GM18951 (cell line): ENCODE results near the gene GOLGA3.

Experiments used
- POLR2A ChIP-seq: IDR thresholded peaks from 4 replicates; pipeline ENCODE4 v1.6.1; 2011; ENCODE audit warnings: mild to moderate bottlenecking; ENCODE audit not compliant: insufficient read length, insufficient read depth; ENCODE audit errors: extremely low read depth
- in situ Hi-C: fragments of 300-500 bp; cut with MboI; formaldehyde crosslinking; loops from one replicate; pipeline ENCODE4 v1.12.0; 2022; ENCODE audit warnings: low sequenced_read_pairs, mixed read lengths, inconsistent platforms; ENCODE audit not compliant: unreplicated experiment

The GOLGA3 gene

GRCh38 chr12:132748319-132748718 lies 80.3 kb downstream of the GOLGA3 start:
- in situ Hi-C loops = no loop called here
- TF ChIP-seq POLR2A = no peak

- TF ChIP-seq POLR2A = no peak
- in situ Hi-C loops = no loop called here
Observed at GRCh38 chr12:132747896-132748295, 80.8 kb downstream of the GOLGA3 start.

GRCh38 chr12:132747395-132747794 lies 81.3 kb downstream of the GOLGA3 start:
- no peak for TF ChIP-seq POLR2A
- in situ Hi-C loops = no loop called here

GRCh38 chr12:132746613-132747012 lies 82.1 kb downstream of the GOLGA3 start:
- in situ Hi-C loops = no loop called here
- TF ChIP-seq POLR2A = no peak

GRCh38 chr12:132743831-132744230 lies 84.8 kb downstream of the GOLGA3 start:
- TF ChIP-seq POLR2A = no peak
- in situ Hi-C loops = no loop called here

GRCh38 chr12:132741620-132742019 lies 87.0 kb downstream of the GOLGA3 start:
- TF ChIP-seq POLR2A = no peak
- in situ Hi-C loops = no loop called here

- TF ChIP-seq POLR2A = no peak
- in situ Hi-C loops = no loop called here
Observed at GRCh38 chr12:132740652-132741051, 88.0 kb downstream of the GOLGA3 start.

- TF ChIP-seq POLR2A = no peak
- in situ Hi-C loops = no loop called here
Observed at GRCh38 chr12:132740313-132740646, 88.4 kb downstream of the GOLGA3 start.

- TF ChIP-seq POLR2A = no peak
- in situ Hi-C loops = no loop called here
Observed at GRCh38 chr12:132739600-132740312, 88.9 kb downstream of the GOLGA3 start.

GRCh38 chr12:132736913-132737312 lies 91.8 kb downstream of the GOLGA3 start:
- in situ Hi-C loops = no loop called here
- no peak for TF ChIP-seq POLR2A

GRCh38 chr12:132736378-132736777 lies 92.3 kb downstream of the GOLGA3 start:
- peak; percentile 16 for TF ChIP-seq POLR2A
- in situ Hi-C loops = no loop called here

- in situ Hi-C loops = no loop called here
- TF ChIP-seq POLR2A = no peak
Observed at GRCh38 chr12:132735496-132735895, 93.2 kb downstream of the GOLGA3 start.

GRCh38 chr12:132734206-132734605 lies 94.5 kb downstream of the GOLGA3 start:
- in situ Hi-C loops = no loop called here
- no peak for TF ChIP-seq POLR2A

GRCh38 chr12:132731574-132731973 lies 97.1 kb downstream of the GOLGA3 start:
- in situ Hi-C loops = no loop called here

GRCh38 chr12:132730353-132730752 lies 98.3 kb downstream of the GOLGA3 start:
- in situ Hi-C loops = no loop called here
- TF ChIP-seq POLR2A = no peak

More at GRCh38 chr12:132731574-132731973, 97.1 kb downstream of the GOLGA3 start:
- TF ChIP-seq POLR2A = no peak
